ENCODE data around the gene TOMM20.

Gene TOMM20

GRCh38 chr1:235133086-235133485, 4.4 kb upstream of the TOMM20 start:
- DNase-seq, result no peak

DNA sequence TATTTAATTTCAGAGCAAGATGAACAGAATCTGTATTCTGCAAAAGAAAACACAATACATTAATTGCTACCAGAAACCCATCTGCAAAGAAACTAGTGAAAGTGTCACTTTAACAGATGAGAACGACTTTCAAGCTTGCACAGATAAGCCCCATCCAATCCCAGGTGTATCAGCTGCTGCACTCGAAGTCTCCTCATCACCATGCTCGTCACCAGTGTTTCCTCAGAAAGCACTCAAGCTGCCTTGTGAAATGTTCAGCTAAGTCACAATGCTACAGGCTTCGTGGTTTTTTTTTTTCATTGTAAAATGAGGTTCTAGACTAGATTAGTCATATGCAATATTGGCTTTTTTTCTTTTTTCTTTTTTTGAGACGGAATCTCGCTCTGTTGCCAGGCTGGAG, 3.3 kb upstream of the TOMM20 start:
- DNase-seq, result no peak

DNA sequence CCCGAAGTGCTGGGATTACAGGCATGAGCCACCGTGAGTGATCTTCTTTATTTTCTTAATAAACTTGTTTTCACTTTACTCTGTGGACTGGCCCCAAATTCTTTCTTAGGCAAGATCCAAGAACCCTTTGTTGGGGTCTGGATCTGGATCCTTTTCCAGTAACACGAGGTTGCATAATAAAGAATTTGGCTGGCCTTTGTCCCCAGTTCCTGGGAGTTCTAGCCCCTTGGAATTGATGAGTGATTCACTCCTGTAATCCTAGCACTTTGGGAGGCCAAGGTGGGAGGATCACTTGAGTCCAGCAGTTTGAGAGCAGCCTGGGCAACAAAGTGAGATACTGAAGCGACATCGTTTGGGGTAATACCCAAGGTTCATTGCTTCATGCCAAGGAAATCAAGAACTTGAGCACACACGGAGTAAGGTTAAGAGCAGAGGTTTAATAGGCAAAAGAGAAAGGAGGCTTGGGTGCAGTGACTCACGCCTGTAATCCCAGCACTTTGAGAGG, 2.2 kb upstream of the TOMM20 start:
- no peak for DNase-seq

DNA sequence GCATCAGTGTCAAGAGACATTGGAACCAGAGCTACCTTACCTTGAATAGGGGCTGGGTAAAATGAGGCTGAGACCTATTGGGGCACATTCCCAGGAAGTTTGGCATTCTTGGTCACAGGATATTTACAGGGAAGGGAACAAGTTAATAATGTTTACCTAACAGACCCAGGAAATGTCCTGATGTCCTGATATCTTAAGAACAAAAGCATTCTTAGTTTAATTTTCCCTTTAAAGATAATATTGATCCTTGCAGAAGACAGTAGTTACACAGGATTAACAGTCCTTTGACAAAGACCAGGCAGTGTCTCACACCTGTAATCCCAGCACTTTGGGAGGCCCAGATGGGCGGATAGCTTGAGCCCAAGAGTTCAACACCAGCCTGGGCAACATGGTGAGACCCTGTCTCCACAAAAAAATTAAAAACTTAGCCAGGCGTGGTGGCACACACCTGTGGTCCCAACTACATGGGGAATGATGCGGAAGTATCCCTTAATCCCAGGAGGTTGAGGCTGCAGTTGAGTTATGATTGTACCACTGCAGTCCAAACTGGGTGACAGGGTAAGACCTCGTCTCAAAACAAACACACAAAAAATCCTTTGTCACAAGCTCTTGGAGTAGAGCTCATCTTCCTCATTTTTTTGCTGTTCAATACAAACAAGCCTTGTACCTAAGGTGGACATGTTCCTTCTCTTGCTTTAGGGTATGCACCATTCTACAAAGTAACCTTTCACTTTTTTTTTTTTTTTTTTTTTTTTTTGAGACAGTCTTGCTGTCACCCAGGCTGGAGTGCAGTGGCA, 1.3 kb upstream of the TOMM20 start:
- DNase-seq, result no peak

DNA sequence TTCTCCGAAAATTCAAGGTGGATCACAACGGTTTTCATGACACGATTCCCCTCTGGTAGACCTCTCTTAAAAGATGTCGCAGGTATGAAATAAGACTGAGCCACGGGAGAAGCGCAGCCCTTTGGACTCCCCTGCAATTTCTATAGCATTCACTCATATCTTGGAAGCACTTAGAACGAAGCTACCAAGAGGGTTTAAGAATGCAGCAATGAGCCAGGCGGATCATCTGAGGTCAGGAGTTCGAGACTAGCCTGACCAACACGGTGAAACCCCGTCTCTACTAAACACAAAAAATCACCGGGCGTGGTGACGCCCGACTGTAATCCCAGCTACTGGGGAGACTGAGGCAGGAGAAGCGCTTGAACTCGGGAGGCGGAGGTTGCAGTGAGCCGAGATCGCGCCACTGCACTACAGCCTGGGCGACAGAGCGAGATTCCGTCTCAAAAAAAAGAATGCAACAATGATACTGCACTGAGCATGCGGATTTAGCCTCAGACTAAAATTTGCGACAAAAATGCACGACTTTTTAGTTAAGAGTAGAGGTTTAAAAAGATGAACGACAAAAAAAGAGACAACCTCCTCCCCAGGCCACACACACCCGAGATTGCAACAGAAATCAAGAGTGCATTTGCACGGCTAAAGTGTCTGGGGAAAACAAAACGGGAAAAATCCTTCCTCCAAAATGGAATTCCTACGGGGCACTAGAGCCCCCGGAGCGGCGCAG, 743 bp downstream of the TOMM20 start:
- DNase-seq, result no peak

DNA sequence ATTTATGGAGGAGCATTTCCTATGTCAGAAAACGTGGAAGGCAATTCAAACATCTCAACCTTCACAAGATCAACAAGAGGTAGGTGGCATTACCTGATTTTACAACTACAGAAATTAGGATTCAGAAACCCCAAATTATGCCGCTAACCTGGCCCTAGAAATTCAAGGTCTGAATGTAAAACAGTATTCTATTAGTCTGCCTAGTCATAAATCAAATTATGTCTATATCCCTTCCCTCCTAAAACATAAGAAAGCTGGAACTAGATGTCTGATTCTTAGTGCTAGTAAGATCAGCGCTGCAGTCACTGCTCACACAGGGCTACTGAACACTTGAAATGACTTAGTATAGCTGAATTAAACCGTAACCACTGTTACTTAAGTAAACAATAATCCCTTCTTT, 1.4 kb downstream of the TOMM20 start:
- DNase-seq, result no peak

DNA sequence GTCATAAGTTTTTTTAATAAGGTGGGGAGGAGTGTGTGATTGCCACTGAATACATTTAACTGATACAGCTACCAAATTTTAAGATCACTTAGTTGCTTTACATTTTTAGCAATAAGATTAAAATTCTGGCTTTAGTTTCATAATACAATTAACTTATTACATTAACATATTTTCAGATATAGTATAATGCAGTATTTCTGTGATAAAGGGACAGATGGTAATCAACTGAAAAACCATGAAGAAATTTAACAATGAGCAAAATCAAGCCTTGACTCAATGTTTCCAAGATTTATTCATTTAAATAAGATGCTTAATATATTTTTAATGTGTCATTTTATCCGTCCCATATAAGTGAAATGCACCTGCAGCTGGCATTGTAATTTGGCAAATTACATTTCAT, 4.0 kb downstream of the TOMM20 start:
- DNase-seq, result no peak

GRCh38 chr1:235124111-235124510, 4.5 kb downstream of the TOMM20 start:
- DNase-seq, result no peak

DNA sequence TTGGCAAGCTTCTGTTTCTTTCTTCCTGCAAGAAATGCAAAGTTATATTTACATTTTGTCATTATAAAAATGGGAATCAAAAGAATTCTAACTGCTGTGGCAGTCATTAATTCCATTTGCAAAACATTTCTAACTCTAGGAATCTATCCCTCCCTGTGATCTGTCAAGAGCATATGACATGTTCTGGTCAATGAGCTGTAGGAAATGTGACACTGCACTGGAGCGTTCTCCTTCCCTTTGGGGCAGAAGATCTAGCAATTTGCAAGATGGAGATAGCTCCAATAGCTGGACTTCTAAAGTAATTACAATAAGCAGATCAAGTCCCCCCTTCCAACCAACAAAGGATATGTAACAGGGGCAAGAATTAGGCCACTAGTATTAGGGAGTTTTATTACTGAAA, 6.3 kb downstream of the TOMM20 start:
- DNase-seq, result no peak

- DNase-seq, result no peak
These were observed 15.3 kb downstream of the TOMM20 start for GRCh38 chr1:235113183-235113917.

DNA sequence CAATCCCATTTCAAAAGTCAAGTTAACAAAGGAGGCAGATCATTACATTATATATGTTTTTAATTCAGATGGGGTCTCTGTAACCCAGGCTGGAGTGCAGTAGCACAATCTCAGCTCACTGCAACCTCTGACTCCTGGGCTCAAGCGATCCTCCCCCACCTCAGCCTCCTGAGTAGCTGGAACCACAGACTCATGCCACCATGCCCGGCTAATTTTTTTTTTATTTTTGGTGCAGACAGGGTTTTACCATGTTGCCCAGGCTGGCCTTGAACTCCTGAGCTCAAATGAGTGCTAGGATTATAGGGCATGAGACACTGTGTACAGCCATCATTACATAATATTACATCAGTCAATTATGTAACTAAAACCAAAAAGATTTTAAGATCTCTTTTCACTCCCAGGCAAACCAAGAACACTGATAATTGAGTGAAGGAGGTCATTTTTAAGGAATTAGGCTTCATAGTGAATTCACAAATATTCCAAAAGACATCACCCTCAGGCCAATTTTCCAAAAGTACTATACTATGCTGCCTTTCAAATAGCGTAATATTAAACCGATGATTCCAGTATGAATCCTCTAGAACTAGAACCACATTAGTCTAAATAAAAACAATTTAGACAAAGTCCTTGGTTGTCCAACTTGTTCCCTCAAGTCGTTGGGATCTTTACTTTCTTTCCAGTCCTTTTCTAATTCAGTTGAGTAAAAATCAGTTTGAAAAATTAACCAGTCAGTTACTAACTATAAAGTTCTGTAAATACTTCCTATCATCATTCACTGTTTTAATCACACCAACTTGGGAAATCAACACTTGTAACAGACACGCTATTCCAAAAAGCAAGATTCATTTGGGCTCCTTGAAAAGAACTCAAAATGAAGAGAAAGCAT, 16.1 kb downstream of the TOMM20 start:
- DNase-seq, result no peak

- no peak for DNase-seq
These were observed 17.5 kb downstream of the TOMM20 start for GRCh38 chr1:235111107-235111506.

DNA sequence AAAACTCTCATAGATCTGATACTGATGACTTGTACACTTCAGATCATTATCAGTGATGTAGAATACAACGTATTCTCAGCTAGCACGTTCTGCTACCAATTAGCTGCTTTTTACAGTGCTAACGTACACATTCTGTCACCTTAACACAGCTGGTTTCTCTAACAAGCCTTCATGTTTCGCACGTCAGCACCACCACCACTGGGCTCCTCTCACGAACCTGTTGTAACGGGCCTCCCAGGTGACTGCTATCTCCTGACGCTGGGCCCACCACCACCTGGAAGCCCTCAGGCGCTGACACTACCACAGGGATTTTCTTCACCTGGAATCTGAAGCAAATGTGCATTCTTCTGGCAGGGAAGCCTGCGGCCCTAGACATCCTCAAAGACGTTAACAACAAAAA, 19.8 kb downstream of the TOMM20 start:
- DNase-seq, result no peak

- no peak for DNase-seq
These were observed 20.4 kb downstream of the TOMM20 start for GRCh38 chr1:235108185-235108593.

DNA sequence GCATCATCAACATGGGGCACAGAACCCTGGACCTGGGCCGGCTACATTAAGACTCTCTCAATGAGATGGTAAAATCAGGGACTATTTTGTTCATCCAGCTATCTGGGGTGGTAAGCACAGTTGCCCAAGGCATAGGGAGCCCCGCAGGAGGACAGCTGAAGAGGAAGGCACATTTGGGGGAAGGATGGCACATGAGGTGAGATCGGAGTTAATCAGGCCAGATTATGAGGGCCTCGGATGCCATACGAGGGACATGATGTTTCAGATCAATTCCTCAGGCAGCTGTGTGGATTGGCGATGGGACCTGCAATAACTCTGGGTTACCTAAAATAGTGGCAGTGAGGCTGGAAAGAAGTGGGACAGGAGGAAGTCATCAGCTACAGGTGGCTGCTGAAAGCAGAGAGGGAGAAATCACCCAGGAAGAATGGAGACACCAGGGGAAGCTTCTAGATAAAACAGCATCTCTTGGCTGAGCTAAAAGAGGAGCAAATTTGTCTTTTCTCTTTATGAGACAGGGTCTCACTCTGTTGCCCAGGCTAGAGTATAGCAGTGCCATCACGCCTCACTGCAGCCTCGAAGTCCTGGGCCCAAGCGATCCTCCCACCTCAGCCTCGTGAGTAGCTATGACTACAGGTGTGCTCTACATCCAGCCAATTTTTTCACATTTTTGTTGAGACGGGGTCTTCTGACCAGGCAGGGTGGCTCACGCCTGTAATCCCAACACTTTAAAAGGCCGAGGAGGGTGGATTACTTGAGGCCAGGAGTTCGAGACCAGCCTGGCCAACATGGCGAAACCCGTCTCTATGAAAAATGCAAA, 21.1 kb downstream of the TOMM20 start:
- no peak for DNase-seq

DNA sequence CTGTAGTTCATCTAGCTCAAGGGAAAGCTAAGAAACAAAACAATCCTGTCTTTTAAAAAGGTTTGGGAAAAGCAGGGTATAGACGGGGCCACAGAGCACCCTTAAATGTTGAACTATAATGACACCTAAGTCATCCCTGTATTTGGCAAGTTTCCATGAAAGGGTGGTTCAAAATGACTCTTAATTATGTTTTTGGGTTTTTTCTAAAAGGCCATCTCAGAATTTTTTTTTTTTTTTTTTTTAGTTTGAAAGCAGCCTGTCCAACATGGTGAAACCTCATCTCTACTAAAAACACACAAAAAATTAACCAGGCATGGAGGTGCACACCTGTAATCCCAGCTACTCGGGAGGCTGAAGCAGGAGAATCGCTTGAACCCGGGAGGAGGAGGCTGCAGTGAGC, 22.2 kb downstream of the TOMM20 start:
- no peak for DNase-seq

DNA sequence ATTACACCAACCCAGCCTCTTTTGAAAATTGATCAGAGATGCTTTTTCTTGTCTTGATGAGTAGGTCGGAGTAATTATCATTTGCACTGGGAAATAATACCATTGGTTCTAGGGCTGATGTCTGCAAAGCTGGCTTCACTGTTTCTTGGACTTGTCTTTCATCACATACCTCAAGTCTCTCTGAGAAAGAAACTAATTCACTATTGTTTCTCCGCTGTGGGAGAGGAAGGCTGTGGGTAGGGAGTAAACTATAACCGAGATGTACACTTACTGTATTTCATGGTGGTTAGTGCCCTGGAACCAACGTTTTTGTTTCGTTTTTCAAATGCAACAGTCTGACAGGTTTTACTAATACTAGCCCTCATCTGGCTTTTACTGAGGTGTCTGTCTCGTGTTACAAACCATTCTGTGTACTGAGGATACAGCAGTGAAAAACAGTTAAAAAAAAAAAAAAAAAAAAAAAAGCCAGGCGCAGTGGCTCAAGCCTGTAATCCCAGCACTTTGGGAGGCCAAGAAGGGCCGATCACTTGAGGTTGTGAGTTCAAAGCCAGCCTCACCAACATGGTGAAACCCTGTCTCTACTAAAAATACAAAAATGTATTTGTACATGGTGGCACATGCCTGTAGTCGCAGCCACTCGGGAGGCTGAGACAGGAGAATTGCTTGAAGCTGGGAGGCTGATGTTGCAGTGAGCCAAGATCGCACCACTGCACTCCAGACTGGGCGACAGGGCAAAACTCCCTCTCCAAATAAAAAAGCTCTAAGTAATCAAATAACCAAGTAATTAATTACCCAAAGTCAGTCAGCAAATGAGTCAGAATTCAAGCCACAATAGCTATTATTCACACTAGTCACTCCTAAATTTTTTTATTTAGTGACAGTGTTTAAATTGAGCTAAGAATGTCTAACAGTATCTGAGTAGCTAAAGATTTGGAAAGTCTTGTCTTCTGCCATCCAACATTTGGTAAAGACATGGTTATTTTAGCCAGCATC, 23.3 kb downstream of the TOMM20 start:
- no peak for DNase-seq

DNA sequence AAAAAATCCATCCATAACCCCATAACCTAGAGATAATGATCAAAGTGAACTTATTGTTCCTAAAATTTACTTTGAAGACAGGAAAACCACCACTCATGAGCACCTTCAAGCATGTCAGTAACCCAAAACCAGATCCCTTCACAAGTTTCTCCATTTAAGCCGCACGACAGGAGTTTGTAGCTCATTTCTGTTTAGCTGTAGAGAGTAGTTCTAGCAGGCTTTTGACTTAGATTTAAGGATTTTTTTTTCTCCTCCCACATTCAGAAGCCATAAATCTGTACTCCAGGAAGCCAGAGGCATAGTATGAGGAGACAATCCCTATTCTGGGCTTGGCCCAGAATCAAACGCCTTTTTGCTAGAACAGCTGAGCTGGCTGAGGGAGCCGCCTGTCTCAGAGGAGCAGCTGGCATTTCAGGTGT, 25.6 kb downstream of the TOMM20 start:
- DNase-seq, result no peak

DNA sequence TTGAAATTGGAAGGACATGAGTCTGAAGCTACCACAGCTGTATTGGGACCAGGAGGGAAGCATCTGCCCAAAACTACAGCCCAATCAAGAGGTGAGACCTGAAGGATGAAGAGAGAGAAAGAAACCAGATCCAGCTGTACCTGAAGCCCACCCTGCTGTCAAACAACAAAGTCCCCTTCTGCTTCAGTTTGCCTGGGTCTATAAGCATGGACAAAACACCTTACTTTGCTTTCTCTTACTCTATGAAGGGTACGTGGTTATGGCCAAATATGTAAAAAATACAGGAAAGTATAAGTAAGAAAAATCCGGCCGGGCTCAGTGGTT, 26.4 kb downstream of the TOMM20 start:
- no peak for DNase-seq

GRCh38 chr1:235101558-235102258, 26.9 kb downstream of the TOMM20 start:
- DNase-seq, result no peak

Data from SHP77 treated with DMSO at 0.1 percent for 48 hours (cell line).